T-helper 2 cell treated with Interferon-gamma antibody and Interleukin-4, amounts not matched to agents 5 μg/mL and 100 μg/mL, for 36 hours (primary cell): ENCODE data around the gene SLIT1.
"Not testable (repeated sequence)": the region's sequence is repeated elsewhere in the genome, so short reads cannot be mapped to it uniquely, and the experiment has no call there.

Source experiments
- DNase-seq: peaks from one replicate; pipeline ENCODE4 v3.0.0; 2021; ENCODE audit warnings: low spot score
- H3K27ac Mint-ChIP-seq: one replicate; pipeline ENCODE4 v1.8.0; 2021; ENCODE audit warnings: mild to moderate bottlenecking, mixed read lengths
- H3K27me3 Mint-ChIP-seq: one replicate; pipeline ENCODE4 v1.8.0; 2021; ENCODE audit warnings: low read depth, mixed read lengths
- H3K36me3 Mint-ChIP-seq: one replicate; pipeline ENCODE4 v1.8.0; 2021; ENCODE audit warnings: low read depth, mixed read lengths
- H3K4me1 Mint-ChIP-seq: one replicate; pipeline ENCODE4 v1.8.0; 2021; ENCODE audit warnings: low read depth, mixed read lengths
- H3K4me3 Mint-ChIP-seq: one replicate; pipeline ENCODE4 v1.8.0; 2022; ENCODE audit warnings: mild to moderate bottlenecking, moderate library complexity, mixed read lengths
- H3K9me3 Mint-ChIP-seq: one replicate; pipeline ENCODE4 v1.8.0; 2021; ENCODE audit warnings: mixed read lengths

SLIT1 gene

GRCh38 chr10:97040248-97040584 lies 145.5 kb downstream of the SLIT1 start:
- DNase-seq = no peak
- no peaks in the 10 kb centered on the region for H3K36me3 Mint-ChIP-seq
- no peaks in the 10 kb centered on the region for H3K9me3 Mint-ChIP-seq
- H3K27ac Mint-ChIP-seq = no peak overlapping the region
- no peak overlapping the region for H3K4me3 Mint-ChIP-seq
- H3K27me3 Mint-ChIP-seq = peaks cover 2% of the 10 kb centered on the region
- peaks cover 5% of the 10 kb centered on the region for H3K4me1 Mint-ChIP-seq

GRCh38 chr10:97039538-97040247 lies 146.1 kb downstream of the SLIT1 start:
- no peak overlapping the region for H3K27ac Mint-ChIP-seq
- peaks cover 2% of the 10 kb centered on the region for H3K27me3 Mint-ChIP-seq
- H3K4me1 Mint-ChIP-seq = peaks cover 5% of the 10 kb centered on the region
- H3K36me3 Mint-ChIP-seq = no peaks in the 10 kb centered on the region
- no peaks in the 10 kb centered on the region for H3K9me3 Mint-ChIP-seq
- no peak for DNase-seq
- no peak overlapping the region for H3K4me3 Mint-ChIP-seq

GRCh38 chr10:97038688-97039087 lies 147.1 kb downstream of the SLIT1 start:
- H3K27ac Mint-ChIP-seq = no peak overlapping the region
- no peaks in the 10 kb centered on the region for H3K9me3 Mint-ChIP-seq
- H3K27me3 Mint-ChIP-seq = peaks cover 2% of the 10 kb centered on the region
- H3K36me3 Mint-ChIP-seq = no peaks in the 10 kb centered on the region
- H3K4me3 Mint-ChIP-seq = no peak overlapping the region
- H3K4me1 Mint-ChIP-seq = peaks cover 5% of the 10 kb centered on the region
- DNase-seq = no peak

GRCh38 chr10:97037365-97038361 lies 148.1 kb downstream of the SLIT1 start:
- Mint-ChIP-seq H3K4me1 (peaks cover 5% of the 10 kb centered on the region), H3K27me3 (peaks cover 2% of the 10 kb centered on the region)

GRCh38 chr10:97034958-97035769 lies 150.6 kb downstream of the SLIT1 start:
- no peak for DNase-seq
- Mint-ChIP-seq H3K36me3 (no peaks in the 10 kb centered on the region), H3K4me1 (peaks cover 5% of the 10 kb centered on the region), H3K9me3 (no peaks in the 10 kb centered on the region), H3K27ac (no peak overlapping the region), H3K4me3 (no peak overlapping the region), H3K27me3 (peaks cover 2% of the 10 kb centered on the region)

More at GRCh38 chr10:97037365-97038361, 148.1 kb downstream of the SLIT1 start:
- no peak overlapping the region for H3K27ac Mint-ChIP-seq
- H3K9me3 Mint-ChIP-seq = no peaks in the 10 kb centered on the region
- H3K36me3 Mint-ChIP-seq = no peaks in the 10 kb centered on the region
- peak overlapping the region; percentile 49 for H3K4me3 Mint-ChIP-seq
- DNase-seq = peak; percentile 62

GRCh38 chr10:97034301-97034700 lies 151.5 kb downstream of the SLIT1 start:
- Mint-ChIP-seq H3K4me1 (peaks cover 5% of the 10 kb centered on the region), H3K36me3 (no peaks in the 10 kb centered on the region), H3K27me3 (peaks cover 5% of the 10 kb centered on the region), H3K9me3 (no peaks in the 10 kb centered on the region), H3K4me3 (no peak overlapping the region), H3K27ac (no peak overlapping the region)
- no peak for DNase-seq

GRCh38 chr10:97033841-97034240 lies 151.9 kb downstream of the SLIT1 start:
- H3K4me3 Mint-ChIP-seq, DNase-seq, H3K4me1 Mint-ChIP-seq, H3K27ac Mint-ChIP-seq, H3K36me3 Mint-ChIP-seq, H3K27me3 Mint-ChIP-seq, H3K9me3 Mint-ChIP-seq: not testable (repeated sequence)

- Mint-ChIP-seq H3K36me3 (no peaks in the 10 kb centered on the region), H3K9me3 (no peaks in the 10 kb centered on the region), H3K27ac (no peak overlapping the region), H3K4me3 (no peak overlapping the region), H3K4me1 (peaks cover 2% of the 10 kb centered on the region), H3K27me3 (peaks cover 15% of the 10 kb centered on the region)
- DNase-seq = no peak
Measured at GRCh38 chr10:97032624-97033023, 153.1 kb downstream of the SLIT1 start.

- Mint-ChIP-seq H3K4me1 (no peaks in the 10 kb centered on the region), H3K27ac (no peak overlapping the region), H3K4me3 (no peak overlapping the region), H3K27me3 (peaks cover 16% of the 10 kb centered on the region), H3K9me3 (no peaks in the 10 kb centered on the region), H3K36me3 (no peaks in the 10 kb centered on the region)
- DNase-seq = no peak
Measured at GRCh38 chr10:97031459-97031858, 154.3 kb downstream of the SLIT1 start.

GRCh38 chr10:97030894-97031293 lies 154.9 kb downstream of the SLIT1 start:
- Mint-ChIP-seq H3K4me3 (no peak overlapping the region), H3K27me3 (peaks cover 15% of the 10 kb centered on the region), H3K36me3 (no peaks in the 10 kb centered on the region), H3K4me1 (no peaks in the 10 kb centered on the region), H3K9me3 (no peaks in the 10 kb centered on the region), H3K27ac (no peak overlapping the region)
- no peak for DNase-seq

- DNase-seq = no peak
- Mint-ChIP-seq H3K27me3 (peaks cover 15% of the 10 kb centered on the region), H3K4me3 (no peak overlapping the region), H3K9me3 (no peaks in the 10 kb centered on the region), H3K36me3 (no peaks in the 10 kb centered on the region), H3K4me1 (peaks cover 1% of the 10 kb centered on the region), H3K27ac (no peak overlapping the region)
Measured at GRCh38 chr10:97029271-97029670, 156.5 kb downstream of the SLIT1 start.

GRCh38 chr10:97028832-97029178 lies 157.0 kb downstream of the SLIT1 start:
- Mint-ChIP-seq H3K4me3 (no peak overlapping the region), H3K27ac (no peak overlapping the region), H3K36me3 (no peaks in the 10 kb centered on the region), H3K9me3 (no peaks in the 10 kb centered on the region), H3K27me3 (peaks cover 15% of the 10 kb centered on the region), H3K4me1 (peaks cover 1% of the 10 kb centered on the region)
- DNase-seq = no peak

- no peak overlapping the region for H3K4me3 Mint-ChIP-seq
- H3K27me3 Mint-ChIP-seq = peaks cover 15% of the 10 kb centered on the region
- H3K4me1 Mint-ChIP-seq = peaks cover 1% of the 10 kb centered on the region
- H3K36me3 Mint-ChIP-seq = no peaks in the 10 kb centered on the region
- no peak for DNase-seq
- H3K27ac Mint-ChIP-seq = no peak overlapping the region
- H3K9me3 Mint-ChIP-seq = no peaks in the 10 kb centered on the region
Measured at GRCh38 chr10:97028126-97028831, 157.5 kb downstream of the SLIT1 start.
